ENCODE results near the gene SIMC1.
"Not testable (repeated sequence)": the region's sequence is repeated elsewhere in the genome, so short reads cannot be mapped to it uniquely, and the experiment has no call there.

GRCh38 chr5:176192722-176193117 is 45.5 kb upstream of the SIMC1 start:
- not testable (repeated sequence) for TF ChIP-seq POLR2A, POLR2AphosphoS5 (IDR thresholded peaks at IDR 0.05; ENCODE audit: low read depth, low read length)
